GM21723 (cell line): ENCODE measurements around the gene NUMB.

Source experiments
- ATAC-seq: cut with Tn5 transposase; IDR thresholded peaks from one replicate; pipeline ENCODE4 v1.9.1; 2021; ENCODE audit warnings: mild to moderate bottlenecking, moderate library complexity; ENCODE audit not compliant: unreplicated experiment

NUMB gene

DNA sequence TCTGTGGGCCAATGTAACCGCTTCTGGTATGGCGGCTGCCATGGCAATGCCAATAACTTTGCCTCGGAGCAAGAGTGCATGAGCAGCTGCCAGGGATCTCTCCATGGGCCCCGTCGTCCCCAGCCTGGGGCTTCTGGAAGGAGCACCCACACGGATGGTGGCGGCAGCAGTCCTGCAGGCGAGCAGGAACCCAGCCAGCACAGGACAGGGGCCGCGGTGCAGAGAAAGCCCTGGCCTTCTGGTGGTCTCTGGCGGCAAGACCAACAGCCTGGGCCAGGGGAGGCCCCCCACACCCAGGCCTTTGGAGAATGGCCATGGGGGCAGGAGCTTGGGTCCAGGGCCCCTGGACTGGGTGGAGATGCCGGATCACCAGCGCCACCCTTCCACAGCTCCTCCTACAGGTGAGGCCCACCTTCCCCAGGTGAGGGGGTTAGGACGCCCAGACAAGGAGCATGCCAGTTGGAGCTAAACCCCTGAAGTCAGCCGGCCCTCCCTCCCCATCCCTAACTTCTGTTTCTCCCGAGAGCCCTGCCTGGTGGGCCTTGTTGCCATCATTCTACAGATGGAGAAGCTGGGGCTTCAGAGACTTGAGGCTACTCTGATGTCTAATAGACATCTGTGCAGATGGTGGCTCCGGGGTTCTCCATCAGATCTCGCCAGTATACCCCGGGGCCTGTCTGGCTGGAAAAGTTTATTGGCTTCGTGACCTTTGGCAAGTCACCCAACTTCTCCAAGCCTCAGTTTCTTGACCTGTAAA lies 195.7 kb downstream of the NUMB start:
- no peak for ATAC-seq

DNA sequence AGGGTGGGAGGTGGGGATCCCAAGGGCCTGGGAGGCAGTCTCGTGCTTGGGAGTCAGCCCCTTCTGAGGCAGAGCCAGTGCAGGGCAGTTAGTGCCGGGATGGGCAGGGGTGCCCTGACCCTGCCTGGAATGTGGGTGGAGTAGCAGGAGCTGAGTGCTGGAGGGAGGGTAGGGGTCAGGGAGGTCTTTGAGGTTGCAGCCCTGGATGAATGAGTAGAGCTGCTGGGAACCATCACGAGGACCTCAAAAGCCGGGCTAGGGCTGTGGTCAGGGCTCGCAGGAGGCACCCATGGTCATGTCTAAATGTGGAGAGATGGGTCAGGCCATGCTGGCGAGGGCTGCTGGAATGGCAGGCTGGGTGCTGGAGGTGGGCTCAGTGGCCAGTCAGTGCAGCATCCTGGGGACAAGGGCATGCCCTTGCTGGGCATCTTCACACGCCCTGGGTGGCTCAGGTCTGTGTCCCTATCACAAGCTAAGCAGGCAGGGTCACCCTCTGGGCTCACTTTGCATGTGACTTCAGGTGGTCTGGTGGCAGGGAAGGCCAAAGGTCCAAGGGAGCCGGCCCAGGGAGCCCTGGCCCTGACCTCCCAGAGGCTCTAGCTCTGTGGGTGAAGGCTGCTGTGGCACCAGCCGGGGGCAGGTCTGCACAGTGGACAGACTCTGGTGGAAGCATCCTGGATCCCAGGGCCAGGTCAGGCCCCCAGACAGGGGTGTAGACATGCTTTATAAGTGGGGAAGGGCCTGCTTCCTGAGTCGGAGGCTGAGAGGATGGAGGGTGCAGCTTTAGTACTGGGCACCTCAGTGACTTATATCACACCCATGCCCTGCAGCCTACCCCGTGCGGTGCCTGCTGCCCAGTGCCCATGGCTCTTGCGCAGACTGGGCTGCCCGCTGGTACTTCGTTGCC lies 196.6 kb downstream of the NUMB start:
- ATAC-seq = no peak

DNA sequence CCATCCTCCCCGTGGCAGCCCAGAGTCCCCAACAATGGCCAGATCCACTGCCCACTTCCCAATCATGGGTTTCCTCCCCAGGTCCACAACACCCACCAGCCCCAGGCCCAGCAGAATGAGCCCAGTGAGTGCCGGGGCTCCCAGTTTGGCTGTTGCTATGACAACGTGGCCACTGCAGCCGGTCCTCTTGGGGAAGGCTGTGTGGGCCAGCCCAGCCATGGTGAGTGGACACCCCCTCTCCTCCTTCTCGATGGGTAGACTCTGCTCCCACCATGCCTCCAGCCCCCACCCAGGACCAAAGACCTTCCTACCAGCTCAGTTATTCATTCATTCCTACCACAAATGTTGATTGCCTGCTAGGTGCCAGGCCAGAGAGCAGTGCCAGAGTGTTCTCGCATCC lies 197.3 kb downstream of the NUMB start:
- no peak for ATAC-seq

DNA sequence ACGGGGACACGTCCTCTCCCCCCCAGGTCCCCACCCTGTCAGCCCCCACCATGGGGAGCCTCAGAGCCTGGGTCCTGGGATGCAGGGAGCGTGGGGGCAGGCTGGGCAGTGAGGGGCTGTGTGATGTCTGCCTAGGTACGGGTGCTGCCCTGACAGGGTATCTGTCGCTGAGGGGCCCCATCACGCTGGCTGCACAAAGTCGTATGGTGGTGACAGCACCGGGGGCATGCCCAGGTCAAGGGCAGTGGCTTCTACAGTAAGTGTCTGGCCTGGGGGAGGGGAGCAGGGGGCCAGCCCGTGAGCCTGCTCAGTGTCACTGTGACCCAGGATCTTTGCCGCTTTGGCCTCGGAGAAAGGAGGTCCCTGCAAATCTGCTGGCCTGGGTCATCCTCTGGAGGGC lies 197.8 kb downstream of the NUMB start:
- no peak for ATAC-seq

DNA sequence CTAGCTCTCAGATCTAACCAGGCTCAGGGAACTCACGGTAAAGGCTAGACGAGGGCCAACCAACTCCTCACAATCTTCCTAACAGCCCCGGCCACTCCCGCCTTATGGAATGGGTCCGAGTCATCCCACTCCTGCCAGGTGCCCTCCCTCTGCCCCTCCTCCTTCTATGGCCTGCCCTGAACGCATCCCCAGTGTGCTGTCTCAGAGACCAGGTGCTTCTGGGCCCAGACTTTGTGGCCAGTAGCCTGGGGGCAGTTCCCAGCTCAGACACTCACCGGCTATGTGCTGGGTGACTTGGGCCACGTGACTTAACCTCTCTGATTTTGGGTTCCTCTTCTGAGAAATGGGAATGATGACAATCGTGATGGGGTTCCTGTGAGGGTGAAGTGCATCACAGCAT lies 198.5 kb downstream of the NUMB start:
- ATAC-seq = no peak

DNA sequence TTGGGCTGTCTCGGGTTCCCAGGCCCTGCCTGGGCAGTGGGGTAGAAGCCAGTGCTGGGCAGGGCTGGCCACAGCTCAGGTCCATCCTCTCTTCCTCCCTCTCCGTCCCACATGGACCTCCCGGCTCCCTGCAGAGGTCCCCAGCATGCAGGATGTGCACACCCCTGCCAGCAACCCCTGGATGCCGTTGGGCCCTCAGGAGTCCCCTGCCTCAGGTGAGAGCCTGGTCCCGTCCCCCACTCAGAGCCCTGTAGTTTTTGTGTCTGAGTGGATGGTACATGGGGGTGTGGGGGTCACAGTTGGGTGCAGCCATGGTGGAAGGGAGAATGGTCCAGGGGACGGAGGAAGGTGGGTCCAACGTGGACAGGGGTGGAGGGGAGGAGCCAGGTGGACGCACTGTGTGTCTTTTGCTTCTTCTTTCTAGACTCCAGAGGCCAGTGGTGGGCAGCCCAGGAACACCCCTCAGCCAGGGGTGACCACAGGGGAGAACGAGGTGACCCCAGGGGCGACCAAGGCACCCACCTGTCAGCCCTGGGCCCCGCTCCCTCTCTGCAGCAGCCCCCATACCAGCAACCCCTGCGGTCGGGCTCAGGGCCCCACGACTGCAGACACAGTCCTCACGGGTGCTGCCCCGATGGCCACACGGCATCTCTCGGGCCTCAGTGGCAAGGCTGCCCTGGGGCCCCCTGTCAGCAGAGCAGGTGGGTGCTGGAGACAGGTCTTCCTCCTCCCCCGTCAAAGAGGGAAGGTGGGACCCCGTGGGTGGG lies 199.3 kb downstream of the NUMB start:
- ATAC-seq = no peak

DNA sequence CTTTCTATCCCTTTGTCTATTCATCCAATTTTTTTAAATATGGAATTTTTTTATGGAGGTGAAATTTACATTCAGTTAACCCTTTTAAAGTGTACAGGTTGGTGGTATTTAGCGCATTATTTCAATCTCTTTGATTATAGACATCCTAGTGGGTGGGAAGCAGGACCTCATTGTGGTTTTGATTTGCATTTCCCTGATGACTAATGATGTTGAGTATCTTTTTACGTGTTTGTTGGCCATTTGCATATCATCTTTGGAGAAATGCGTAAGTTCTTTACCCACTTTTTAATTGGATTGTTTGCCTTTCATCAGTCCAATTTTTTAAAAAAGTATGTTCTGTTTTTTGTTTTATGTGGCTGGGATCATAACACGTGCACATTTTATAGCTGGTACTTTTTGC lies 200.3 kb downstream of the NUMB start:
- ATAC-seq = no peak

DNA sequence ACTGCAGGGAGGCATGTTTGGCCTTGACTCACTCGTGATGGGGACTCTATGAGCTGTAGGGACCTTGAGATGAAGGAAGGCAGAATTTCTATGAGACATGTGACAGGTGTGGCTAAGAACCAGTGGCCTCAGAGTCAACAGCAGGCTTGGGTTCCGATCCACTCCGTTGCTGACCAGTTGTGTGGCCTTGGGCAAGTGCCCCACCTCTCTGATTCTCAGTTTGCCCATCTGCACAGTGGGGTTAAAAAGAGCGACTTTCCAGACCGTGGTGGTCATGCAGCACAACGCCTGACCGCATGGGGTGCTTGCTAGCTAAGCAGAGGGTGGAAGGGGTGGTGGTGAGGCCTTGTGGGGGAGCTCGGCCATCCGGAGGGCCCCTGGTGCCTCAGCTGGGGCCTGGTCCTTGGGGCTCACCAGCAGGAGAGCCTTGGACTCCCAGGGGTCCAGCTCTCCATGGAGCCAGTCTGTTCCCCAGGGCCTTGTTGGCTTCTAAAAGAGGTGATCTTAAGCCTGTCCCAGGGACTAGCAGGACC lies 202.6 kb downstream of the NUMB start:
- ATAC-seq = no peak

DNA sequence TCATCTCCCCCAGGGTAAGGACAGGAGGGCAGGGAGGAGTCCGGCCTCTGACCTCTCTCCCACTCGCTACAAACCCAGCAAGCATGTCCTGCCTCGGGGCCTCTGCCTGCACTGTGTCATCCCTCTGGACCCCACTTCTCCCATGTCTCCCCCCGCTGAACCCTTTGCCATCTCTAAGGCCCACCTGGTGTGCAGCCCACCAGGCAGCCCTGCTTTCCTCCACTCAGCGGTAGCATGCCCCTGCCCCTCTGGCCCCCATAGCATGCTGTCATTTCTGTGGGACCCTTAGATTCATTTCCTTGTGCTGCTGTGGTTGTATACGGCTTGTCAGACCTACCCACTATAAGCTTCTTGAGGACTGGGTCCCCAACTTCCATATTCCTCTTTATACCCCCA lies 203.3 kb downstream of the NUMB start:
- ATAC-seq = no peak

DNA sequence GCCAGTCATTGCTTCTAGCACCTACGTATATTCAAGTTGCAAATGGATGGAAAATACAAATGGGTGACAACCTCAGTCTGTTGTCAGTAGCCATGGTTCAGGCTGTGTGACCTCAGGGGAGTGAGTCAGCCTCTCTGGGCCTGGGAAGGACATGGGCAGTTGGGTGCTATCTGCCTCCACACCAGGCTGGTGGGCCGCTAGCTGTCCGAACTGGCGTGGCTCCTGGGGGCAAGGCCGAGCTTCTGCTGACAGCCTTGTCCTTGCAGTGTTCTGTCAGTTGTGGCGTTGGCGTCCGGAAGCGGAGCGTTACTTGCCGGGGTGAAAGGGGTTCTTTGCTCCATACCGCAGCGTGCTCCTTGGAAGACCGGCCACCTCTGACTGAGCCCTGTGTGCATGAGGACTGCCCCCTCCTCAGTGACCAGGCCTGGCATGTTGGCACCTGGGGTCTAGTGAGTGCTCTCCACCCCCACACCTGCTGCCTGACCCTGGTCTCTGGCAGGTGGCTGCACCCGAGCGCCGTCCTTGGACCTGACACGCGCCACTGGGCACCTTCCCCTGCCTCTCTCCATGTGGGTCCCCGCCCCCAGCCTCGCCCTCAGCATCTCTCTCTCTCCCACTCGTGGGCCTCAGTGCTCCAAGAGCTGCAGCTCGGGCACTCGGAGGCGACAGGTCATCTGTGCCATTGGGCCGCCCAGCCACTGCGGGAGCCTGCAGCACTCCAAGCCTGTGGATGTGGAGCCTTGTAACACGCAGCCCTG lies 203.9 kb downstream of the NUMB start:
- ATAC-seq = no peak

DNA sequence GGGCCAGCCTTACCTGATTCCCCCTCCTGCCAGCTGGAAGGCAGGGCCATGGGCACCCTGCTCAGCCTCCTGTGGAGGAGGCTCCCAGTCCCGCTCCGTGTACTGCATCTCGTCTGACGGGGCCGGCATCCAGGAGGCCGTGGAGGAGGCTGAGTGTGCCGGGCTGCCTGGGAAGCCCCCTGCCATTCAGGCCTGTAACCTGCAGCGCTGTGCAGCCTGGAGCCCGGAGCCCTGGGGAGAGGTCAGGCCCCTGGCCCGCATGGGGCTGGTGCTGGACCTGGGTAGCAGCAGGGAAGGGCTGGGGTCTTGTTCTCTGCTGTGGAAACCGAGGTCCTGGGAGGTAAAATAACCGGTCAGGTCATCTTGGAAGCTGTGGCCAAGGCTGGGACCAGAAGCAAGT lies 204.6 kb downstream of the NUMB start:
- no peak for ATAC-seq

DNA sequence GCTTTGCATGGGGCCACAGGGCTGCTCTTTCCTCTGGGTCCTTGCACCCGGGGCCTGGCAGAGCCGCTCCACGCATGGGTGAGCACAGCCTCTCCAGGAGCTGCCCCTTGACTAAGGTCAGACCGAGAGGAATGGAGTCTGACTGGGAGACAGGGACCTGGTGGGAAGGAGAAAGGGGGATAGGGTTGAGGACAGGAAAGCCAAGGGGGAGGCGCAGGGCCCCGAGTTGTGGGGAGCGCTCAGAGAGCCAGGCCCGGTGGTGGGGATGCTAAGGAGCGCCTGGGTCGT lies 205.1 kb downstream of the NUMB start:
- no peak for ATAC-seq

DNA sequence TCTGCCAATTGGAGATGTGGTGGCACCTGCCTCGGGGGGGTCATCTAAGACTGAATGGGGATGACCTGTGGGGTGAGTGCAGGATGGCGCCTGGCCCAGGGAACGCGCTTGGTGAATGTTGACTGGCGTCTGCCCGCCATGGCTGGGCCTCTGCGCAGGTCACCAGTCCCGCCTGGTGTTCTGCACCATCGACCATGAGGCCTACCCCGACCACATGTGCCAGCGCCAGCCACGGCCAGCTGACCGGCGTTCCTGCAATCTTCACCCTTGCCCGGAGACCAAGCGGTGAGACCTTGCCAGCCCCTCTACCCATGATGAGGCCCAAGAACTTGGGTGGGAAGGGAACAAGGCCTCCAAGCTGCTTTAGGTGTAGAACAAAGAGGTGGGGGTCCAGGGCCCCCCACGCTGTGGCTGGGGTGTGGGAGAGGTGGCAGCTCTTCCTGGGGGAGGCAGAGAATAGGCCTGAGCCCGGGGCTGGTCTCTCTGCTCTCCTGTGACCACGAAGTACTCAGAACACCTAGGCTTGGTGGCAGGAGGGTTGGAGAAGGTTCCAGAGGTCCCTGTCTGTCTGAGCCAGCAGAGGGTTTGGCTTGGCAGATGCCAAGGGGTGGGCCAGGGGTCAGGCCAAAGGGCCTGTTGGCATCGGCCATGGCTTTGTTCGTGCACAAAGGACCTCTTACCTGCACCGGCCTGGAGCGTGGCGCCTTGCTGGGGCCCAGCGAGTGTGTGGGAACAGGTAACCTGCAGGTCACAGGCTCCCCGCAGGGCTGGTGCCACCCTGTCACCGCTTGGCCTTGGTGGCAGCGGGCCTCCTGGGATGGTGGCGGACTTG lies 205.6 kb downstream of the NUMB start:
- ATAC-seq = no peak

DNA sequence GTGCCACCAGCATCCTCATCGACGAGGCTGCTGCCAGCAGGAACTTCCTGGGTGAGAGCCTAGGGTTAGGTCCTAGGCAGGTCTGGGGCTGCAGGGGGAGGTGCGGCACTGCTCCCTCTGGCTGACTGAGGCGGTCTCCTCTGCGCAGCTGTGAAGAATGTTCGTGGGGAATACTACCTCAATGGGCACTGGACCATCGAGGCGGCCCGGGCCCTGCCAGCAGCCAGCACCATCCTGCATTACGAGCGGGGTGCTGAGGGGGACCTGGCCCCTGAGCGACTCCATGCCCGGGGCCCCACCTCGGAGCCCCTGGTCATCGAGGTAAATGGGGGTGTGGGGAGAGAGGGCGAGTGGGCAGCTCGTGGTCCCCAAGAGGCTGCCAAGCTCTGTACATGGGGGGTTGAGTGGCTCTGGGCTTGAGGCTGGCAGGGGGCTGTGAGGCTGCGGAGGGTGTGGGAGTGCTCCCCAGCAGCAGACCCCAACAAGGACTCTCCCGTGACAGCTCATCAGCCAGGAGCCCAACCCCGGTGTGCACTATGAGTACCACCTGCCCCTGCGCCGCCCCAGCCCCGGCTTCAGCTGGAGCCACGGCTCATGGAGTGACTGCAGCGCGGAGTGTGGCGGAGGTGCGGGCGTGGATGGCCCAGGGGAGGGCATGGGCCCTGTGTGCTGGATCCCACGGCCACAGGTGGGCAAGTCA lies 206.7 kb downstream of the NUMB start:
- ATAC-seq = no peak

DNA sequence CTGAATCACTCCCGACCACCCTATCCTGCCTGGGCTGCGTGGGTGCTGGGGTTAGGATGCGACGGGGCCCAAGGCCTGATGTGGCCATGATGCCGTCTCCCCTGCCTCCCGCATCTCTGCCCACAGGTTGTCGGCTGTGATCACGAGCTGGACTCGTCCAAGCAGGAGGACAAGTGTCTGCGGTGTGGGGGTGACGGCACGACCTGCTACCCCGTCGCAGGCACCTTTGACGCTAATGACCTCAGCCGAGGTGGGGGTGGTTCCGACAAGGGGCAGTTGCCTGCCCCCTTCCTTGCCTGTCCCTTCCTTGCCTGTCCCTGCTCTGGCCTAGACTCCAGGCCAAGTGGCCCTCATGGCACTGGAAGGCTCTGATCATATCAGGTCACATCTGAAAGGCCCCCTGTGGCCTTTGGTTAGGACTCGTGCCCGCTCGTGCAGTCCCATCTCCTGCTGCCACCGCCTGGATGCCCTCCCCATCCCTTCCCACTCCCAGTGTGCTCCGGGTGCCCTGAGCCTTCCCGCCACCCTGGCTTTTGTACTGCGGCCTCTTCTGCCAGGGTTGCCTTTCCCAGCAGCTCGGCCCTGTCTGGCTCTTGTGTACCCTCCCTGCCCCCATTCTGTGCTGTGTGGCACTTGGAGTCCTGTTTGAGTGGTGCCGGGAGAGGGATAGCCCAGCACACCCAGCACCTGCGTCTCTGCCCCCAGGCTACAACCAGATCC lies 207.4 kb downstream of the NUMB start:
- ATAC-seq = no peak

DNA sequence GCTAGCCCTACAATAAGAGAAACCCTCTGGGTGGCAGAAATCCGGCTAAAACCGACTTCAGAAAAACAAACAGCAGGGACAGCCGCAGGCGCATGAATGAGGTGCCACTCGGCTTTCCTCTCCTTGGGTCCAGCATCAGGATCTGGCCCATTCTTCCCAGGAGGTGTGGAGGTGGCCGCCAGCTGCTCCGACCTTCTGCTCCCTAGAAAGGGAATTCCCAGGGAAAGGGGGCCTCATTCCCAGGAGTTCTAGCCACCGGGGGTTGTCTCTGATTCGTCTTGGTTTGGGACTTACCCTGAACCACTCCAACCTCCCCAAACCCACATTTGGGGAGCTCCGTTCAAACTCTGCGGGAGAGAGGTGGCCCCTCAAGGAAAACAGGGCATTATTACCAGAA lies 208.0 kb downstream of the NUMB start:
- no peak for ATAC-seq

DNA sequence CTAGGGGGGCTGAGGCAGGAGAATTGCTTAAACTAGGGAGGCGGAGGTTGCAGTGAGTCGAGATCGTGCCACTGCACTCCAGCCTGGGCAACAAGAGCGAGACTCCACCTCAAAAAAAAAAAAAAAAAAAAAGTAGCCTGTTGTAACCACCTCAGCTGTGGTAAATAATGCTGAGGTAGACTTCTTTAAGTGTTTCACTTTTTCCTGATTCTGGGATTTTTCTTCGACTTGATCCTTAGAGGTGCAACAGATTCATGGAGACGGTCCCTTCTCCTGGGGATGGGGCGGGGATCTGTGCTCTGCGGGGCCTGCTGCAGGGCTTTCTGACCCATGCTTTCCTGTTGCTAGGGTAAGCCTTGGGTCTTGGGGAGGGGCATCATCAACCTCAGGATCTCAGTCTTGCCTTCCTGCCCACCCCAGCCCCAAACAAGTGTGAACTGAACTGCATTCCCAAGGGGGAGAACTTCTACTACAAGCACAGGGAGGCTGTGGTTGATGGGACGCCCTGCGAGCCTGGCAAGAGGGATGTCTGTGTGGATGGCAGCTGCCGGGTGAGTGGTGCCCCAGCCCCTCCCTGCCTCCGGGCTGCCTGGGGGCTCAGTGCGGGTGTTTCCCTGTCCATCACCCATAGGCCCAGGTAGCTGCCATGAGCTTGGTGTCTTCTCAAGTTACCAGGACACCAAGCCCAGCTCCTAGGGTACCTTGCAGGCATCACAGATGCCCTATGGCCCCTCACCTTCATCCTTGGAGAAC lies 208.6 kb downstream of the NUMB start:
- no peak for ATAC-seq

DNA sequence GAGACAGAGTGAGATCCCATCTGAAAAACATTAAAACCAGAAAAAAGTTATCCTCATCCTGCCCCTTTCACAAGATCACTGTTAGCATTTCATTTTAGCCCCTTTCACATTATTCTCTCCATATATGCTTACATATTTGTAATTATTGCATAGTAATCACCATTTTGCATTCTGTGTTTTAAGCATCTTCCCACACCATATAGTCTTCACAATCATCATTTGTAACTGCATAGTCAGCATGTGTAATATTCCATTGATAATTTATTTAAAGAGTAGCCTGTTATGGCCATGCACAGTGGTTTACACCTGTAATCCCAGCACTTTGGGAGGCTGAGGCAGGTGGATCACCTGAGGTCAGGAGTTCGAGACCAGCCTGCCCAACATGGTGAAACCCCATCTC lies 209.2 kb downstream of the NUMB start:
- ATAC-seq = no peak
